Measurements from ENCODE around the gene C16orf78.

DNA sequence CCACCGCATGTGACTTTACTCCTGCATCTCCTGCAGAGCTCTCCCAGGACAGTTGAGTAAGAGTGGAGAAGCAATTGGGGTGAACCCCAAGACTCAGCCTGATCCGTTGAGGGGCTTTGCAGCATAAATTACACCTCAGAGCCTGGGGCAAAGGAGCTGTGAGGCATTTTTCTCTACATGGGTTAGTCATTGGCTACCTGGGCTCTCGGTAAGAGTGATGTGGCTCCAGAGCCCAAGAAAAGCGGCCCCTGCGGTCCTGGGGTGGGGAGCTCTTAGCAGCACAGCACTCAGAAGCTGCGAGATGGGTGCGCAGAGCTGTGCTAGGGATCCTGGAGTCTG lies 40.4 kb upstream of the C16orf78 start:
- TF ChIP-seq, protein P1, sequence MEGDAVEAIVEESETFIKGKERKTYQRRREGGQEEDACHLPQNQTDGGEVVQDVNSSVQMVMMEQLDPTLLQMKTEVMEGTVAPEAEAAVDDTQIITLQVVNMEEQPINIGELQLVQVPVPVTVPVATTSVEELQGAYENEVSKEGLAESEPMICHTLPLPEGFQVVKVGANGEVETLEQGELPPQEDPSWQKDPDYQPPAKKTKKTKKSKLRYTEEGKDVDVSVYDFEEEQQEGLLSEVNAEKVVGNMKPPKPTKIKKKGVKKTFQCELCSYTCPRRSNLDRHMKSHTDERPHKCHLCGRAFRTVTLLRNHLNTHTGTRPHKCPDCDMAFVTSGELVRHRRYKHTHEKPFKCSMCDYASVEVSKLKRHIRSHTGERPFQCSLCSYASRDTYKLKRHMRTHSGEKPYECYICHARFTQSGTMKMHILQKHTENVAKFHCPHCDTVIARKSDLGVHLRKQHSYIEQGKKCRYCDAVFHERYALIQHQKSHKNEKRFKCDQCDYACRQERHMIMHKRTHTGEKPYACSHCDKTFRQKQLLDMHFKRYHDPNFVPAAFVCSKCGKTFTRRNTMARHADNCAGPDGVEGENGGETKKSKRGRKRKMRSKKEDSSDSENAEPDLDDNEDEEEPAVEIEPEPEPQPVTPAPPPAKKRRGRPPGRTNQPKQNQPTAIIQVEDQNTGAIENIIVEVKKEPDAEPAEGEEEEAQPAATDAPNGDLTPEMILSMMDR (IDR thresholded peaks at IDR 0.05), result no peak
- no peak for TF ChIP-seq POLR2A (IDR thresholded peaks at IDR 0.05)

All from heart left ventricle (tissue), 13 donors.